ENCODE results near the gene BEGAIN.

- TF ChIP-seq POLR2A (IDR thresholded peaks at IDR 0.05), result no peak
- TF ChIP-seq CTCF (IDR thresholded peaks at IDR 0.05), result no peak
Measured at GRCh38 chr14:100575266-100575995, 11.8 kb downstream of the BEGAIN start.

Data from suprapubic skin (tissue), 3 donors.